Activated naive CD4-positive, alpha-beta T cell treated with anti-CD3 and anti-CD28 coated beads, Interleukin-2, amount 50 U/mL, for 16 hours (primary cell): ENCODE data around the gene OR8H1.

Experiments
- DNase-seq: peaks from one replicate; pipeline ENCODE4 v3.0.0-alpha.2; 2020

OR8H1 gene, protein sequence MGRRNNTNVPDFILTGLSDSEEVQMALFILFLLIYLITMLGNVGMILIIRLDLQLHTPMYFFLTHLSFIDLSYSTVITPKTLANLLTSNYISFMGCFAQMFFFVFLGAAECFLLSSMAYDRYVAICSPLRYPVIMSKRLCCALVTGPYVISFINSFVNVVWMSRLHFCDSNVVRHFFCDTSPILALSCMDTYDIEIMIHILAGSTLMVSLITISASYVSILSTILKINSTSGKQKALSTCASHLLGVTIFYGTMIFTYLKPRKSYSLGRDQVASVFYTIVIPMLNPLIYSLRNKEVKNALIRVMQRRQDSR

GRCh38 chr11:56292154-56292553 is at the start of gene OR8H1:
Gene OR8H1, minus strand, starts transcription at chr11:56292254. Its CDS starts 1,192 bp downstream, at chr11:56291062.
- DNase-seq, result no peak

DNA sequence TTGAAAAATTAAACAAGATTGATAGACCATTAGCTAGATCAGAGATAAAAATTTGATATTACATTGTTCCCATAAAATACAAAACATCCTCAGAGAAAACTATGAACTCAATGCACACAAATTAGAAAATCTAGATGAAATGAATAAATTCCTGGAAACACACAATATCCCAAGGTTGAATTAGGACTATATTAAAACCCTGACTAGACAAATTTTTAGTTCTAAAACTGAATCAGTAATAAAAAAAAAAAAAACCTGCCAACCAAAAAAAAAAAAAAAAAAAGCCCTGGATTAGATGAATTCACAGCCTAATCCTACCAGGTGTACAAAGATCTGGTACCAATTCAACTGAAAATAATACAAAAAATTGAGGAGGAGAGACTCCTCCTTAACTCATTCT is 48.2 kb upstream of the OR8H1 start:
- DNase-seq, result no peak

DNA sequence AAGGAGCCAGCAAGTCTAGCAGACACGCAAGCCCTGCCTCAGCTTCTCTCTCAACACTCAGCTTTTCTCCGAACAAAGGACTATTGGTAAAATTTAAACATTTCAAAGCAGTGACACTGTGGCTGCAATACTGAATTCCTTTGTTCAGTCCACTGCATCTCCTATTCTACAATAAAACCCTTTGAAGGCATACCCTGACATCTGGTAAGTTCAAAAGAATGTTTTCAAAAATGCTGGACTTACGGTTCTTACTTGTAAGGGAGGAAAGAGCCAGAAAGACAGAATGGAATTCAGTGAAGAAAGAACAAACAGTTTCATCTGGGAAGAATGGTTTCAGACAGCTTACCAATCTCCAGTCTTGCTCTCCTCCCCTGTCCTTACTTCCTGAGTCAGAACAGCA is 41.1 kb upstream of the OR8H1 start:
- DNase-seq, result no peak

GRCh38 chr11:56331861-56332491 is 39.9 kb upstream of the OR8H1 start:
- DNase-seq, result no peak

- no peak for DNase-seq
These were observed 22.8 kb upstream of the OR8H1 start, which contains the start of gene OR8K3 for GRCh38 chr11:56314844-56315243. Gene OR8K3, plus strand, starts transcription at chr11:56315144. Its CDS starts 3,163 bp downstream, at chr11:56318307.

DNA sequence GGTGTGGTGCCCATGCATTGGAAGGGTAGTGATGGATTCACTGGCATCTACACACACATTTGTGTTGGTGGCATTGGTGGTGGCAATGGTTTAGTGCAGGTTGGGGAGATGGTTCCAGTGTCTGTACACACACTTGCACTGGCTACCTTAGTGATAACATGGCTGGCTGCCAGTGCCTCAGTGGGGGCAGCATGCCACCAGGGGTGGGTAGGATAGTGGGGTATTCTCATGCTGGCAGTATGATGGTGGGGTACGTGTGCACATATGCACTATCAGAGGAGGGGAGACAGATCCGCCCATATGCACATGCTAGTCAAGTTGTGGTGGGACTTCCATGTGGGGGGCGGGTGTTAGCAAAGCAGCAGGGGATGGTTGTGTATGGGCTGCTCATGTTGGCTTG is 15.8 kb upstream of the OR8H1 start:
- DNase-seq, result no peak

- DNase-seq, result no peak
These were observed 4.8 kb upstream of the OR8H1 start for GRCh38 chr11:56296898-56297297.

DNA sequence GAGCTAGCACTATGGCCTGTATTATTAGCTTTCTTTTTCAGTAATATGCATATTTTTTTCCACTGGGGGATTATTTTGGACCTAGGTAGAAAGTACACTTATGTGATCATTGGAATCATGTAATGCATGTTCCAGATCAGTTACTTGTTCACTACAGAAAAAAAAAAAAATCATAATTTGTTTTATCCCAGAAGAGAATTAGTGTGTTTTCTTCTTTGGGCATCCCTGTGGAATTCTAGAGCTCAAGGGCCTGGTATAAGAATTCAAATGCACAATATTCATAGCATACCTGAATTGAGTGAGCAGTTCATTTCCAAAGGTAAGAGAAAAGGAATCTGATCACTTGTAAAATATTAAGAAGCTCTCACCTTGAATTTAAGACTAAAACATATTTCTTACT is 18.2 kb downstream of the OR8H1 start, which contains the start of gene OR5T1:
TSS of gene OR5T1 (plus strand) at position 301 of the 400 bp plus-strand sequence. CDS start 1,485 bp downstream, outside the sequence.
- no peak for DNase-seq

DNA sequence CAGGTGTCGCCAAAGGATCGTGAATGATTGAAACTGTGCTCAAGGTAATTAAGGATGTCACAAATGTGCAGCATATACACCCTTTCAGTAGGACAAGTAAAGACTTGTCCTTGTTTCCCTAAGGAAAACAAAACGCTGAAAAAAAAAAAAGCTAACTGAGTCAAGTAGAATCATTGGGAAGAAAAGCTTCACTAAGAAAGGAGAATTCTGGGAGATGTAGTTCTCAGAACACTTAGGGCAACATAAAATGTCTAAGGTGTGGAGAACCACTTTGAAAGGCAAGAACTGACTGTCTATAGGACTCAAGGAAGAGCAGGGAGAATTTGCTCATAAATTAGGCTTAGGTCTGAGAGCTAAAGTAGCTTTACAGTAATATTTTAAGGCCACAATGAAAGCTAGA is 21.0 kb downstream of the OR8H1 start:
- no peak for DNase-seq

DNA sequence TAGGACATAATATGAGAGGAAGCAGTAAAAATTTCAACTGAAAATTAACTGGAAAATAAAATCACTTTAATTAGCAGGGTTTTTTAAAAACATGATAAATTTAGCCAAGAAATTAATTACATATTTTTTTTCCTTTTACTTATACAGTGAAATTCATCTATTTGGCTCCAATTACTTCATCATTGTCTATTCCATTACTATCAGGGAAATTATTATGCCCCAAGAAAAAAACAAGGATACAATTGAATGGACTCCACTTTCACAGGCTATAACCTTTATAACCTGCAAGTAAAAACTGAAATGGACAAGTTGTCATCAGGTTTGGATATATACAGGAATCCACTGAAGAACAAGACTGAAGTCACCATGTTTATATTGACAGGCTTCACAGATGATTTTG is 40.1 kb downstream of the OR8H1 start, which contains the start of gene OR5T3:
TSS of gene OR5T3 (plus strand) at position 301 of the 400 bp plus-strand sequence. CDS start at position 301, 0 bp downstream.
- no peak for DNase-seq
